C4-2B (cell line): ENCODE data around the gene COL6A2.

Experiments used
- H3K27ac ChIP-seq: fragments of 450-650 bp; 2 replicates; pipeline ENCODE4 v1.5.1; 2017
- ZFX ChIP-seq: fragments of 450-650 bp; IDR thresholded peaks from 2 replicates; pipeline ENCODE4 v1.6.1; 2017
- TF ChIP-seq, protein P1 (sequence below): fragments of 450-650 bp; conservative IDR thresholded peaks from 2 replicates; pipeline ENCODE4 v1.5.1; 2017; ENCODE audit warnings: mild to moderate bottlenecking

Gene COL6A2

GRCh38 chr21:46152927-46153246 lies 55.0 kb downstream of the COL6A2 start:
- TF ChIP-seq, protein P1, sequence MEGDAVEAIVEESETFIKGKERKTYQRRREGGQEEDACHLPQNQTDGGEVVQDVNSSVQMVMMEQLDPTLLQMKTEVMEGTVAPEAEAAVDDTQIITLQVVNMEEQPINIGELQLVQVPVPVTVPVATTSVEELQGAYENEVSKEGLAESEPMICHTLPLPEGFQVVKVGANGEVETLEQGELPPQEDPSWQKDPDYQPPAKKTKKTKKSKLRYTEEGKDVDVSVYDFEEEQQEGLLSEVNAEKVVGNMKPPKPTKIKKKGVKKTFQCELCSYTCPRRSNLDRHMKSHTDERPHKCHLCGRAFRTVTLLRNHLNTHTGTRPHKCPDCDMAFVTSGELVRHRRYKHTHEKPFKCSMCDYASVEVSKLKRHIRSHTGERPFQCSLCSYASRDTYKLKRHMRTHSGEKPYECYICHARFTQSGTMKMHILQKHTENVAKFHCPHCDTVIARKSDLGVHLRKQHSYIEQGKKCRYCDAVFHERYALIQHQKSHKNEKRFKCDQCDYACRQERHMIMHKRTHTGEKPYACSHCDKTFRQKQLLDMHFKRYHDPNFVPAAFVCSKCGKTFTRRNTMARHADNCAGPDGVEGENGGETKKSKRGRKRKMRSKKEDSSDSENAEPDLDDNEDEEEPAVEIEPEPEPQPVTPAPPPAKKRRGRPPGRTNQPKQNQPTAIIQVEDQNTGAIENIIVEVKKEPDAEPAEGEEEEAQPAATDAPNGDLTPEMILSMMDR: no peak
- TF ChIP-seq ZFX: no peak
- H3K27ac ChIP-seq: no peak overlapping the region

DNA sequence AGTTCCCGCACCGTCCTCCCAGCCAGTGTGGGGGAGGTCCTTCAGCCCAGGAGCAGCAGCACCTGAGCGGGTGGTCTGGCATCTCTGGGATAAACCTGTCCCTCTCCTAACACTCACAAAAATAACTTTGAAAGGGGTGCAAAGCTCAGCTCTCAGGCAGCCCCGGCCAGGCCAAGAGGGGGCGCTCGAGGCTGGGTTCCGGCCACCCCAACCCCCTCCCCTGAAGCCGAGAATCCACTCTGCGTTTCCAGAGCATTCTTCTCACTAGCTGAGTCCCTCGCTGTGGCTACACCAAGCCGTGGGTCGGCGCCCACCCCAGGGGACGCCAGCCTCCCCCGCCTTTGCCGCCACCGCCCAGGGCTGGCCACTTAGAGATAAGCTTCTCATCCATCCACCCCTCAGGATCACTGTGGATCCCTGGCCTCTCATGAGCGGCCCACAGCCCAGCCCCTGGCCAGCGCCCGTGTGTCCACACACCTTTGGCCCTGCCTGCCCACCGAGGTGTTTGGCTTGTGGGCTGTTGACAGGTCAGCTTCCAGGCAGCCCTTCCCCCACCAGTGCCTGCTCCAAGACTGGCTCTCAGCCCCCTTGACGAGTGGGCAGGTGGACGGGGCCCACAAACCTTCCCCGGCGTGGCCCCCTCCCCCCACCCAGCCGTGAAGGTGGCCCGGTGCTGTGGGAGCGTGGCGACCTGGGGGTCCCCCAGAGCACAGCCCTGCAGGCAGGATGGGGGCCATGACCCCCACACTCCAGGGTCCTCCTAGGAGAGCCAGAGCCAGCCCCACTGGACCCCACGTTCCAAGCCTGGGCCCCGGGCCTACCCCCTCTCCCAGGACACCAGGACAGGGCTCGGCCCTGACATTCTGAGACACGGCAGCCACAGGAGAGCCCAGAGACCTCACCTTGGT lies 55.6 kb downstream of the COL6A2 start:
- H3K27ac ChIP-seq: no peak overlapping the region
- no peak for TF ChIP-seq ZFX
- TF ChIP-seq, protein P1: peak; percentile 69

GRCh38 chr21:46154155-46154954 lies 56.4 kb downstream of the COL6A2 start:
- no peak for TF ChIP-seq ZFX
- TF ChIP-seq, protein P1: no peak
- no peak overlapping the region for H3K27ac ChIP-seq

DNA sequence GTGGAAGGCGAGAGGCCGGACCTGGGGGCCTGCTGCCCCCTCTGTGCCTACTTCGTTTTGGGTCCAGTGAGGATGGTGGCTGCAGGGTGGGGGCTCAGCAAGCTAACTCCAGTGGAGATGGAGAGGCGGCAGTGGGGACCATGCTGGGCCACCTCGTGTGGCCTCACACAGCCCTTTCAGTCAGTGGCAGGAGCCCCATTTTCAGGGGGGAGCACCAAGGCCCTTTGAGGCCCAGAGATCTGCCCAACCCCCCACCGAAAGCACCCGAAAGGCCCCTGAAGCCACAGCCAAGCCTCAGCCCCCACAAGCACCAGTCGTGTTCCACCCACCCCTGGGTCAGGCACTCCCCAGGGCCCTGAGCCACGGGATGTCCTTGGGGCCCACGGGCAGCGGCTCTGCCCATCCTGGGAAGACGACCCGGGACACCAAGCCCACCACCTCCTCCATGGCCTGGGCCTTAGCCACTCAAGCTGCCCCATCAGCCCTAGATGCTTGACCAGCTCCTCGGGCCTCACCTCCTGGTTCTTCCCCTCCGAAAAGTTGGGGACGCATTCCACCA lies 57.1 kb downstream of the COL6A2 start:
- H3K27ac ChIP-seq: no peak overlapping the region
- TF ChIP-seq, protein P1: no peak
- TF ChIP-seq ZFX: no peak

DNA sequence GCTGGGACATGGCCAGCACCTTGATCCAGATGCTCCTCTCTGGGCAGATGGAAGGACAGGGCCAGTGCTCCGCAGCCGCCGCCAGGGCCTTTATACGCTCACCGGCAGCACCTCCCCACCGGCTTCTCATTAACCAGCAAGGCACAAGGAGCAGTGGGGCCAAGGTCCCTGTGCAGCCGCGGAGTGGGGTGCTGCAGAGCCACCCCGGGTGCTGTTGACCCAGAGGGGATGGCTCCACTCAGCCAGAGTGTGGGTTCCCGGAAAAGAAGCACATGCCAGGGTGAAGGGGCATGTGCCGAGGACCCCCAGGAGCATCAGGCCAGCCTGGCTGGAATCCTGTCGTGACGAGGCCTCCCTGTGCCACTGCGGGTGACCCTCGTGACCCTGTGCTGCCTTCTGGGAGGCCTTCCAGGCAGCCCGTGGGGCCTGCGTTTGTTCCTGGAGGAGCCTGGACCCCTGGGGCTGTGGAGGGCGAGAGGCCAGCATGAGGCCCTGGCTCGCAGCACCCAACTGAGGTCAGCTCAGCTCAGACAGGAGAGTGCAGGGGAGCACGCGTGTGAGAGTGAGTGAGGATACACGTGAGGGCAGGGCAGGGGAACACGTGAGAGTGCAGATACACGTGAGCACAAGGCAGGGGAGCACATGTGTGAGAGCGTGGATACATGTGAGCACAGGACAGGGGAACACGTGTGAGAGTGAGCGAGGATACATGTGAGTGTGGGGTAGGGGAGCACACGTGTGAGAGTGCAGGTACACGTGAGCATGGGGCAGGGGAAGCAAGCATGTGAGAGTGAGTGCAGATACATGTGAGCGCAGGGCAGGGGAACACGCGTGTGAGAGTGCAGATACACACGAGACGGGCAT lies 57.8 kb downstream of the COL6A2 start, which contains the start of gene FTCD:
TSS of gene FTCD (minus strand) at position 66 of the 864 bp plus-strand sequence. CDS start at position 10, 56 bp downstream.
- TF ChIP-seq, protein P1: no peak
- TF ChIP-seq ZFX: no peak
- H3K27ac ChIP-seq: no peak within 1 kb of the TSS

GRCh38 chr21:46156378-46156645 lies 58.4 kb downstream of the COL6A2 start:
- H3K27ac ChIP-seq: no peak overlapping the region
- no peak for TF ChIP-seq ZFX
- TF ChIP-seq, protein P1: no peak
